HFF-Myc (cell line): ENCODE results near the gene TBC1D8.
A peak's percentile ranks its signal among the peaks of the same experiment; 100 is the strongest.

ENCODE experiments used
- DNase-seq: peaks from one replicate; pipeline ENCODE4 v3.0.0-alpha.2; 2011; ENCODE audit warnings: low read depth; ENCODE audit errors: extremely low read depth
- H3K4me3 ChIP-seq: replicated peaks from 2 replicates; pipeline ENCODE4 v1.5.1; 2011; ENCODE audit warnings: low read depth, mild to moderate bottlenecking, control low read depth, low read length
- CTCF ChIP-seq: IDR thresholded peaks from 2 replicates; pipeline ENCODE4 v1.5.1; 2012; ENCODE audit warnings: mild to moderate bottlenecking, low read depth, low read length, control low read depth; ENCODE audit errors: missing control alignments

TBC1D8 gene

GRCh38 chr2:101151146-101151858 is at the start of gene TBC1D8:
TSS of gene TBC1D8 (minus strand) at chr2:101151382. CDS start at chr2:101151253, 129 bp downstream.
- TF ChIP-seq CTCF: no peak

GRCh38 chr2:101200676-101201075 is 49.5 kb upstream of the TBC1D8 start:
- no peak for DNase-seq
- no peak for TF ChIP-seq CTCF

More at GRCh38 chr2:101151146-101151858, at the start of gene TBC1D8:
- no peak for DNase-seq
- H3K4me3 ChIP-seq: peak within 1 kb of the TSS; percentile 64

DNA sequence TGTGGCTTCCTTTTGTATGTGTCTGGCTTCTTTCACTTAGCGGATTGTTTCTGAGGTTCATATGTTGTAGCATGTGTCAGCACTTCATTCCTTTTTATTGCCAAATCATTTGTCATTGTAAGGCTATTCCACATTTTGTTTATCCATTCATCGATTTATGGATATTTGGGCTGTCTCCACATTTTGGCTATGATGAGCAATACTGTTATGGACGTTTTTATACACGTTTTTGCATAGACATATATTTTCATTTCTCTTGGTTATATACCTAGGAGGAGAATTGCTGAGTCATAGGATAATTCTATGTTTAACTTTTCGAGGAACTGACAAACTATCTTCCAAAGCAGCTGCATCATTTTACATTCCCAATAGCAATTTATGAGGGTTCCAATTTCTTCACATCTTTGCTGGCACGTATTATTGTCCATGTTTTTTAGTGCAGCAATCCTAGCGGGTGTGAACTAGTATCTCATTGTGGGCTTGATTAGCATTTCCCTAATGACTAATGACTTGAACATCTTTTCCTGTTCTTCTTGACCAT is 48.1 kb upstream of the TBC1D8 start:
- no peak for DNase-seq
- no peak overlapping the region for H3K4me3 ChIP-seq
- no peak for TF ChIP-seq CTCF

More at GRCh38 chr2:101200676-101201075, 49.5 kb upstream of the TBC1D8 start:
- H3K4me3 ChIP-seq: no peak overlapping the region

DNA sequence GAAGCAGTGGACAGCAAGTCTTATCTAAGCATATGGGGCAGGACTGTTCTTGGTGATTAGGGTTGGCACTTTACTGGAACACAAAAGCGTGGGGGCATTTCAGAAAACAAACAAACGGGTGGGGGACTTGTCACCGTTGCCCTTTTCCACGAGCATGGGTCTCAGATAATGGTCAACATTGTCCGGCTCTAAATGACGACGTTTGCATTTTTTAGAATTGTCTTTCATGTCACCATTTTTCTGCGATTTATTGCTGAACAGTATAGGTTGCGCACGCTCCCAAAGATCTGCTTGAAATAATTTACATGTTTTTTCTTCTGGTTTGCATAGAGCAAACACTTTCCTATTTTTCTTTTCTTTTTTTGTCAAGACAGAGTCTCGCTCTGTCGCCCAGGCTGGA is 46.6 kb upstream of the TBC1D8 start:
- no peak for TF ChIP-seq CTCF
- DNase-seq: no peak
- H3K4me3 ChIP-seq: no peak overlapping the region

DNA sequence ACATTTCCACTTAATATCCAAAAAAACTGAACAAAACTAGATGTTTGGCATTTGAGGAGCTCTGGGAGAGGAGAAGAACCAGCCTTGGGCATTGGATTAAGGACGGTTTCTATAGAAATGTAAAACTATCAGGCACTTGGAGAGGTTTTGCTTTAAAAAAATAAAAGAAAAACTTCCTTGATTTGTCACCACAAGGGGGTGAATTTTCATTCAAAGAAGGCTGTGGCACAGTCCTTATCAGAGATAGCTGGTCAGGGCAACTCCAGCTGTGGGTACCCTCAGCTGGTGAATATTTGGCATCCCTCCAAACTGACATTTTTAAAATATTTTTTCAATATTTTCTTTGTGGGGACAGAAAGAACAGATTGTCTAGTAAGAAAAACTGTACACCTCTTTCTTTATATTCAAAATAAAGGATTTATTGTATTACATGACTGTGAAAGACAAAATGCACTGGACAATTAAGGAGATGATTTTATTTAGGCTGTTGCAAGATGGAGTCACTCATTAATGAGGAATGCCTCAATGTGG is 46.1 kb upstream of the TBC1D8 start:
- H3K4me3 ChIP-seq: no peak overlapping the region
- DNase-seq: no peak
- no peak for TF ChIP-seq CTCF

DNA sequence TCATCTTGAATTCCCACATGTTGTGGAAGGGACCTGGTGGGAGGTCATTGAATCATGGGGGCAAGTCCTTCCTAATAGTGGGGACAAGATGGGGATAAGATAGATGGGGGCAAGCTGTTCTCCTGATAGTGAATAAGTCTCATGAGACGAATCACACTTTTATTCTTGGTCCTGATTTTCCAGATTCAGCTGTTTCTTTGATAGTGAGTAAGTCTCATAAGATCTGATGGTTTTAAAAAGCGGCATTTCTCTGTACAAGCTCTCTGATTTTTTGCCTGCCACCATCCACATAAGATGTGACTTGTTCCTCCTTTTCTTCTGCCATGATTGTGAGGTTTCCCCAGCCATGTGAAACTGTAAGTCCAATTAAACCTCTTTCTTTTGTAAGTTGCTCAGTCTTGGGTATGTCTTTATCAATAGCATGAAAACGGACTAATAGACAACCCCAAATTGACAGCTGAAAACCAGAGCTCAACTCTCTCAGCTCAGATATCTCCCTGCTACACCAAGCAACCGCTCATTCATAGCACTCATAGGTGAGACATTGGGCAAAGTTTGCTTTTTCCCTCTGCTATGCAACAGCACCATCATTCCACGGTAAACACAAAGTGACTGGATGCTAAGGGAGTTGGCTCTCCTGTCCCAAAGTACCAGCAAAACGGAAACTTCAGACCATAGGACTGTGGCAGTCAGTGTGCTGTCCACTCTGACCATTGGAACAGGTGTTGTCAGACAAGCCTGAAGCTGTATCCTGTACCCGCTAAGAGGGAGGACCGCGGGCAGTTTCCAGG is 44.9 kb upstream of the TBC1D8 start:
- TF ChIP-seq CTCF: no peak
- no peak for DNase-seq
- no peak overlapping the region for H3K4me3 ChIP-seq
